HepG2 (cell line): ENCODE results near the gene PRRT1B. TPM values are rescaled to one million over a fixed set of nuclear protein-coding genes. Genes with fewer than 3 reads are reported as not detected.

Experiments used
- DNMT1 ChIP-seq: sonication (generic); formaldehyde crosslinking; IDR thresholded peaks from 2 replicates; pipeline ENCODE4 v1.5.1; 2020; ENCODE audit warnings: mild to moderate bottlenecking, missing genetic modification reagents
- GZF1 ChIP-seq: sonication (generic); formaldehyde crosslinking; IDR thresholded peaks from 2 replicates; pipeline ENCODE4 v1.5.1; 2020; ENCODE audit warnings: mild to moderate bottlenecking, missing genetic modification reagents
- HDAC1 ChIP-seq: sonication (generic); formaldehyde crosslinking; IDR thresholded peaks from 2 replicates; pipeline ENCODE4 v1.5.1; 2020; ENCODE audit warnings: mild to moderate bottlenecking, missing genetic modification reagents
- JUN ChIP-seq: sonication (generic); formaldehyde crosslinking; IDR thresholded peaks from 2 replicates; pipeline ENCODE4 v1.4.0; 2020; ENCODE audit warnings: mild to moderate bottlenecking, missing genetic modification reagents
- NRL ChIP-seq: sonication (generic); formaldehyde crosslinking; IDR thresholded peaks from 2 replicates; pipeline ENCODE4 v1.5.0; 2020; ENCODE audit warnings: missing genetic modification reagents, mild to moderate bottlenecking, moderate library complexity, borderline replicate concordance
- ZEB1 ChIP-seq: IDR thresholded peaks from 2 replicates; pipeline ENCODE4 v1.6.1; 2012; ENCODE audit warnings: mild to moderate bottlenecking, low read depth, inconsistent platforms; ENCODE audit not compliant: insufficient replicate concordance
- ZMYM2 ChIP-seq: sonication (generic); formaldehyde crosslinking; IDR thresholded peaks from 2 replicates; pipeline ENCODE4 v1.8.0; 2022; ENCODE audit warnings: mild to moderate bottlenecking, missing genetic modification reagents
- ZNF180 ChIP-seq: sonication (generic); formaldehyde crosslinking; IDR thresholded peaks from 2 replicates; pipeline ENCODE4 v1.4.0; 2020; ENCODE audit warnings: low read depth, missing genetic modification reagents, borderline replicate concordance
- ZNF33B ChIP-seq: sonication (generic); formaldehyde crosslinking; IDR thresholded peaks from 2 replicates; pipeline ENCODE4 v1.5.1; 2020; ENCODE audit warnings: mild to moderate bottlenecking, missing genetic modification reagents
- ZNF503 ChIP-seq: sonication (generic); formaldehyde crosslinking; IDR thresholded peaks from 2 replicates; pipeline ENCODE4 v1.4.0; 2020; ENCODE audit warnings: missing genetic modification reagents
- ZNF670 ChIP-seq: sonication (generic); formaldehyde crosslinking; IDR thresholded peaks from 2 replicates; pipeline ENCODE4 v1.8.0; 2022; ENCODE audit warnings: mild to moderate bottlenecking, missing genetic modification reagents, borderline replicate concordance
- ZNF777 ChIP-seq: sonication (generic); formaldehyde crosslinking; IDR thresholded peaks from 2 replicates; pipeline ENCODE4 v1.4.0; 2020; ENCODE audit warnings: missing genetic modification reagents
- polyA plus RNA-seq, 8 experiments: library from polyadenylated mRNA; depleted of rRNA in 3 of 8; stranded (reverse) in 7 of 8; unstranded in 1 of 8; fragments of >200 nt; fragmentation: Illumina TruSeq in 4 of 8; extraction: Trizol in 4 of 8; gene quantifications; 2 replicates each; pipeline versions ENCODE4 v1.2.1 to v1.2.3, GENCODE V29; 2011 to 2016; ENCODE audit warnings: low read depth in 4 of 8, missing spikeins in 1 of 8, mixed read lengths in 1 of 8; ENCODE audit not compliant: insufficient read depth in 1 of 8
- total RNA-seq, 5 experiments: library from RNA; depleted of rRNA; stranded (reverse); fragments of >200 nt; fragmentation: Illumina TruSeq; extraction: Trizol; gene quantifications; 2 replicates each; pipeline ENCODE4 v1.2.3, GENCODE V29; 2016; ENCODE audit warnings: low read depth in 1 of 5
- TF ChIP-seq, protein P1 (sequence below): sonication (generic); formaldehyde crosslinking; conservative IDR thresholded peaks from 2 replicates; pipeline ENCODE4 v1.4.0; 2020; ENCODE audit warnings: missing genetic modification reagents
- TF ChIP-seq, protein P2 (sequence below), 2 experiments: sonication (generic) in 1 of 2; formaldehyde crosslinking in 1 of 2; IDR thresholded peaks; 2 replicates each; pipeline versions ENCODE4 v1.6.1 to v1.9.0; 2014 to 2022; ENCODE audit warnings: antibody characterized with exemption in 1 of 2, borderline replicate concordance in 1 of 2, inconsistent platforms in 1 of 2, low read depth in 1 of 2, missing genetic modification reagents in 1 of 2
- TF ChIP-seq, protein P3 (sequence below): sonication (generic); formaldehyde crosslinking; IDR thresholded peaks from 2 replicates; pipeline ENCODE4 v1.4.0; 2020; ENCODE audit warnings: missing genetic modification reagents
- TF ChIP-seq, protein P4 (sequence below): sonication (generic); formaldehyde crosslinking; IDR thresholded peaks from 2 replicates; pipeline ENCODE4 v1.5.1; 2020; ENCODE audit warnings: missing genetic modification reagents, mild to moderate bottlenecking, borderline replicate concordance

The PRRT1B gene
- total and polyA plus RNA-seq, 2 of the 13 experiments (the other 11 are each of a cell fraction or from before 2014, with no cell fraction given): not detected

- TF ChIP-seq, protein P1, sequence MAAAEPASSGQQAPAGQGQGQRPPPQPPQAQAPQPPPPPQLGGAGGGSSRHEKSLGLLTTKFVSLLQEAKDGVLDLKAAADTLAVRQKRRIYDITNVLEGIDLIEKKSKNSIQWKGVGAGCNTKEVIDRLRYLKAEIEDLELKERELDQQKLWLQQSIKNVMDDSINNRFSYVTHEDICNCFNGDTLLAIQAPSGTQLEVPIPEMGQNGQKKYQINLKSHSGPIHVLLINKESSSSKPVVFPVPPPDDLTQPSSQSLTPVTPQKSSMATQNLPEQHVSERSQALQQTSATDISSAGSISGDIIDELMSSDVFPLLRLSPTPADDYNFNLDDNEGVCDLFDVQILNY: no peak
- TF ChIP-seq ZNF180 (CRISPR knock-in tag) (no peak), ZNF503 (CRISPR knock-in tag) (no peak), ZEB1 (no peak), DNMT1 (CRISPR knock-in tag) (peak; percentile 85), ZNF777 (CRISPR knock-in tag) (peak; percentile 99), GZF1 (CRISPR knock-in tag) (no peak), JUN (CRISPR knock-in tag) (no peak), NRL (CRISPR knock-in tag) (no peak; the same call in 1 of the 2 replicates), ZMYM2 (CRISPR knock-in tag) (0 out of 2 replicates have a peak, but pooled peaks have one; percentile 56), ZNF670 (CRISPR knock-in tag) (peak; percentile 89), HDAC1 (CRISPR knock-in tag) (peak; percentile 92), ZNF33B (CRISPR knock-in tag) (peak; percentile 88; the same call in 1 of the 2 replicates)
- TF ChIP-seq, protein P2, sequence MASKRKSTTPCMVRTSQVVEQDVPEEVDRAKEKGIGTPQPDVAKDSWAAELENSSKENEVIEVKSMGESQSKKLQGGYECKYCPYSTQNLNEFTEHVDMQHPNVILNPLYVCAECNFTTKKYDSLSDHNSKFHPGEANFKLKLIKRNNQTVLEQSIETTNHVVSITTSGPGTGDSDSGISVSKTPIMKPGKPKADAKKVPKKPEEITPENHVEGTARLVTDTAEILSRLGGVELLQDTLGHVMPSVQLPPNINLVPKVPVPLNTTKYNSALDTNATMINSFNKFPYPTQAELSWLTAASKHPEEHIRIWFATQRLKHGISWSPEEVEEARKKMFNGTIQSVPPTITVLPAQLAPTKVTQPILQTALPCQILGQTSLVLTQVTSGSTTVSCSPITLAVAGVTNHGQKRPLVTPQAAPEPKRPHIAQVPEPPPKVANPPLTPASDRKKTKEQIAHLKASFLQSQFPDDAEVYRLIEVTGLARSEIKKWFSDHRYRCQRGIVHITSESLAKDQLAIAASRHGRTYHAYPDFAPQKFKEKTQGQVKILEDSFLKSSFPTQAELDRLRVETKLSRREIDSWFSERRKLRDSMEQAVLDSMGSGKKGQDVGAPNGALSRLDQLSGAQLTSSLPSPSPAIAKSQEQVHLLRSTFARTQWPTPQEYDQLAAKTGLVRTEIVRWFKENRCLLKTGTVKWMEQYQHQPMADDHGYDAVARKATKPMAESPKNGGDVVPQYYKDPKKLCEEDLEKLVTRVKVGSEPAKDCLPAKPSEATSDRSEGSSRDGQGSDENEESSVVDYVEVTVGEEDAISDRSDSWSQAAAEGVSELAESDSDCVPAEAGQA (IDR thresholded peaks at IDR 0.05; ENCODE audit: low read depth): peak; percentile 57; the same call in 1 of the 2 replicates
- TF ChIP-seq, protein P2 (CRISPR knock-in tag; IDR thresholded peaks at IDR 0.05; ENCODE audit: borderline replicate concordance): no peak
- TF ChIP-seq, protein P3, sequence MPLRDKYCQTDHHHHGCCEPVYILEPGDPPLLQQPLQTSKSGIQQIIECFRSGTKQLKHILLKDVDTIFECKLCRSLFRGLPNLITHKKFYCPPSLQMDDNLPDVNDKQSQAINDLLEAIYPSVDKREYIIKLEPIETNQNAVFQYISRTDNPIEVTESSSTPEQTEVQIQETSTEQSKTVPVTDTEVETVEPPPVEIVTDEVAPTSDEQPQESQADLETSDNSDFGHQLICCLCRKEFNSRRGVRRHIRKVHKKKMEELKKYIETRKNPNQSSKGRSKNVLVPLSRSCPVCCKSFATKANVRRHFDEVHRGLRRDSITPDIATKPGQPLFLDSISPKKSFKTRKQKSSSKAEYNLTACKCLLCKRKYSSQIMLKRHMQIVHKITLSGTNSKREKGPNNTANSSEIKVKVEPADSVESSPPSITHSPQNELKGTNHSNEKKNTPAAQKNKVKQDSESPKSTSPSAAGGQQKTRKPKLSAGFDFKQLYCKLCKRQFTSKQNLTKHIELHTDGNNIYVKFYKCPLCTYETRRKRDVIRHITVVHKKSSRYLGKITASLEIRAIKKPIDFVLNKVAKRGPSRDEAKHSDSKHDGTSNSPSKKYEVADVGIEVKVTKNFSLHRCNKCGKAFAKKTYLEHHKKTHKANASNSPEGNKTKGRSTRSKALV (CRISPR knock-in tag): peak; percentile 44
- TF ChIP-seq, protein P4, sequence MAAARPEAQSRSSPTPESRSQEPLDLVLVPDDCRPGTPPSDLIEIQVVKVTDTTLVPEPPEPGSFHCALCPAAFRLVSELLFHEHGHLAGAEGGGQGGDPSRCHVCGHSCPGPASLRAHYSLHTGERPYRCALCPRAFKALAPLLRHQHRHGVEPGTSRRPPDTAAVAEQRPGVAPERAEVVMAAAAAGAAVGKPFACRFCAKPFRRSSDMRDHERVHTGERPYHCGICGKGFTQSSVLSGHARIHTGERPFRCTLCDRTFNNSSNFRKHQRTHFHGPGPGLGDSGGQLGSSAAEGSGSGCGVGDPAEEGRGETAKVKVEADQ (CRISPR knock-in tag): no peak
Measured at GRCh38 chr9:131502781-131503625, 42.3 kb upstream of the PRRT1B start, which contains the start of gene POMT1 (continued).
